ENCODE results near the gene YPEL3. TPM values are rescaled to one million over a fixed set of nuclear protein-coding genes. Genes with fewer than 3 reads are reported as not detected.
"Not testable (repeated sequence)": the region's sequence is repeated elsewhere in the genome, so short reads cannot be mapped to it uniquely, and the experiment has no call there.

YPEL3 gene
- total RNA-seq, 1 experiment from 2014 or later: 8.8 TPM

DNA sequence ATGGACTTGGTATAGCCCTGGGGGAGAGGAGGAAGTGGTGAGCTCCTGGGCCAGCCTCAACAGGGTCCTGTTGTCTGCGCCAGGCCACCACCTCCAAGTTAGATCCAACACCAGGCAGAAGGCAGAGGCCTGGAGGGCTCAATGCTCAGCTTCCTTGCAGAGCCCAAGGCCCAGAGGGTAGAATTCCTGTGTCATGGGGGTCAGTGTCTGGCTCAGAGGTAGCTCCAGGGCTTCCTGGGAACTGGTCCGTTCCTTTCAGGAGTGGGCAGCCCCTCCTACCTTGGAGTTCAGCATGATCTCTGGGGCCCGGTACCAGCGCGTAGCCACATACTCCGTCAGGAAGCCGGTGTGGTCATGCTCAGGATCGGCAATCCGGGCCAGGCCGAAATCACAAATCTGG lies 21.8 kb upstream of the YPEL3 start:
- no peak for DNase-seq (ENCODE audit: unreplicated experiment)
- no peaks in the 10 kb centered on the region for H3K9me3 Mint-ChIP-seq (ENCODE audit: unreplicated experiment)
- peaks cover 6% of the 10 kb centered on the region for H3K36me3 Mint-ChIP-seq (ENCODE audit: insufficient read depth, unreplicated experiment)
- H3K27me3 Mint-ChIP-seq (ENCODE audit: insufficient read depth, unreplicated experiment): no peaks in the 10 kb centered on the region
- H3K4me3 Mint-ChIP-seq (ENCODE audit: unreplicated experiment): no peak overlapping the region
- TF ChIP-seq, protein P1, sequence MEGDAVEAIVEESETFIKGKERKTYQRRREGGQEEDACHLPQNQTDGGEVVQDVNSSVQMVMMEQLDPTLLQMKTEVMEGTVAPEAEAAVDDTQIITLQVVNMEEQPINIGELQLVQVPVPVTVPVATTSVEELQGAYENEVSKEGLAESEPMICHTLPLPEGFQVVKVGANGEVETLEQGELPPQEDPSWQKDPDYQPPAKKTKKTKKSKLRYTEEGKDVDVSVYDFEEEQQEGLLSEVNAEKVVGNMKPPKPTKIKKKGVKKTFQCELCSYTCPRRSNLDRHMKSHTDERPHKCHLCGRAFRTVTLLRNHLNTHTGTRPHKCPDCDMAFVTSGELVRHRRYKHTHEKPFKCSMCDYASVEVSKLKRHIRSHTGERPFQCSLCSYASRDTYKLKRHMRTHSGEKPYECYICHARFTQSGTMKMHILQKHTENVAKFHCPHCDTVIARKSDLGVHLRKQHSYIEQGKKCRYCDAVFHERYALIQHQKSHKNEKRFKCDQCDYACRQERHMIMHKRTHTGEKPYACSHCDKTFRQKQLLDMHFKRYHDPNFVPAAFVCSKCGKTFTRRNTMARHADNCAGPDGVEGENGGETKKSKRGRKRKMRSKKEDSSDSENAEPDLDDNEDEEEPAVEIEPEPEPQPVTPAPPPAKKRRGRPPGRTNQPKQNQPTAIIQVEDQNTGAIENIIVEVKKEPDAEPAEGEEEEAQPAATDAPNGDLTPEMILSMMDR (IDR thresholded peaks at IDR 0.05; ENCODE audit: unreplicated experiment): no peak
- CTCF ChIA-PET: interaction anchor here (0.6 to 0.7 kb wide), 2 partner anchors 61 to 292 kb away, joined by 3 to 5 read pairs; no protein-coding TSS in a partner anchor
- POLR2A ChIA-PET: interaction anchor here (0.6 kb wide), 1 partner anchor 52 kb away, joined by 3 read pairs; the partner anchor contains the start of gene ALDOA
- no TSS peak for BruUV-seq (replicated peaks)
- intact Hi-C loops (cut with micrococcal nuclease): no loop called here
- H3K27ac Mint-ChIP-seq (ENCODE audit: low read depth, unreplicated experiment): no peak overlapping the region
- H3K4me1 Mint-ChIP-seq (ENCODE audit: insufficient read depth, unreplicated experiment): peaks cover 6% of the 10 kb centered on the region

DNA sequence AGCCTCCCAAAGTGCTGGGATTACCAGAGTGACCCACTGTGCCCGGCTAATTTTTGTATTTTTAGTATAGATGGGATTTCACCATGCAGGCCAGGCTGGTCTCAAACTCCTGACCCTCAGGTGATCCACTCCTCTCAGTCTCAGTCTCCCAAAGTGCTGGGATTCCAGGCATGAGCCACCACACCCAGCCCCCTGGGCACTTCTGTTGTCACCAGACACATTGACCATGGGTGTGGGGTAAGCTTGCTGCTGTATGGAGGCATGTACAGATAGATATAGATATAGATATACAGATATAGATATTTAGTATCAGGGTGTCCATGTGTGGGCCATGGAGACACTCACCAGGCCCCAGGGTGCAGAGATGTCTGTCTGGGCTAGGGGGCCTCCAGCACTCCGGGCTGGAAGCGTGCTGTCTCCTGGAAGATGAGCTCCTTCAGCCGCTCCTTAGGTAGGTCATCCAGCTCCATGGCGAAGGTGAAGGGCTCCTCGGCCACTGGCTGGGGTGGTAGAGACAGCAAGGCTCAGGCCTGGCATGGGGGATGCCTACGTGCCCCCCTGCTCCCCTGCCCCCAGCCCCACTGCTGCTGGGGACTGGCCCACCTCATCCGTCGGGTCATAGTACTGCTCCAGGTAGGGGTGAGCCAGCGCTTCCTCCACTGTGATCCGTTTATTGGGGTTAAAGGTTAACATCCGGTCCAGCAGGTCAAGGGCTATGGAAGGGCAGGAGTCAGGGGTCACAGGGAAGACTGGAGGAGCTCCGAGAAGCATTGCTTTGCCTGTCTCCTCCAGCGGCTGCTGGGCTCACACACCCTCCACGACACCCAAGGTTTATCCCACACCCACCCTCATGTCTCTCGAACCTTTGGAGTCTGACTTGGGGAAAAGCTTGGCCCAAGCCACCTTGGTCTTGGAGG lies 20.5 kb upstream of the YPEL3 start:
- no peak for DNase-seq (ENCODE audit: unreplicated experiment)
- no peaks in the 10 kb centered on the region for H3K27me3 Mint-ChIP-seq (ENCODE audit: insufficient read depth, unreplicated experiment)
- intact Hi-C loops (cut with micrococcal nuclease): no loop called here
- no TSS peak for BruUV-seq (replicated peaks)
- ChIA-PET CTCF (interaction anchor here (0.5 to 0.6 kb wide), 2 partner anchors 62 to 1933 kb away, joined by 3 read pairs; no protein-coding TSS in a partner anchor), POLR2A (interaction anchor here (0.7 kb wide), 1 partner anchor 21 kb away, joined by 3 read pairs; the partner anchor contains the start of gene YPEL3)
- TF ChIP-seq, protein P1 (IDR thresholded peaks at IDR 0.05; ENCODE audit: unreplicated experiment): no peak
- peaks cover 7% of the 10 kb centered on the region for H3K4me1 Mint-ChIP-seq (ENCODE audit: insufficient read depth, unreplicated experiment)
- H3K27ac Mint-ChIP-seq (ENCODE audit: low read depth, unreplicated experiment): no peak overlapping the region
- H3K36me3 Mint-ChIP-seq (ENCODE audit: insufficient read depth, unreplicated experiment): peaks cover 6% of the 10 kb centered on the region
- H3K9me3 Mint-ChIP-seq (ENCODE audit: unreplicated experiment): no peaks in the 10 kb centered on the region
- no peak overlapping the region for H3K4me3 Mint-ChIP-seq (ENCODE audit: unreplicated experiment)

DNA sequence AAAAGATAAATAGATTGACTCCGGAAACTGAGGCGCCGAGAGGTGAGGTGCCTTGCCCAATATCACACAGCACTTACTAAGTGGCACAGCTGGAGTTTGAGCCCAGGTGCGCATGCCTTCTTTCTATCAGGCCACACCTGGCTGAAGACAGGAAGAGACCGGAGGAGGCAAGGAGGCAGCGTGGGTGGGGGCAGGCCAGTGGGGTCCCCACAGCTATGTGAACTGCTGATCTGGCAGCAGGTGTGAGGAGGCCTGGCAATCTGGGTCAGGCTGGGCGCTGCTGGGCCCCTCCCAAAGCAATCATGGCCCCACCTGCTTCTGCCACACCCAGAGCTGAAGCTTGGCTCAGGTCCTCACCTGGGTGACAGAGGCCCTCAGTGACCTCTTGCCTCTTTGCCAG lies 19.2 kb upstream of the YPEL3 start:
- TF ChIP-seq, protein P1 (IDR thresholded peaks at IDR 0.05; ENCODE audit: unreplicated experiment): no peak
- no peak overlapping the region for H3K27ac Mint-ChIP-seq (ENCODE audit: low read depth, unreplicated experiment)
- intact Hi-C loops (cut with micrococcal nuclease): no loop called here
- peaks cover 6% of the 10 kb centered on the region for H3K36me3 Mint-ChIP-seq (ENCODE audit: insufficient read depth, unreplicated experiment)
- no TSS peak for BruUV-seq (replicated peaks)
- DNase-seq (ENCODE audit: unreplicated experiment): peak; percentile 46
- no peaks in the 10 kb centered on the region for H3K27me3 Mint-ChIP-seq (ENCODE audit: insufficient read depth, unreplicated experiment)
- no peaks in the 10 kb centered on the region for H3K9me3 Mint-ChIP-seq (ENCODE audit: unreplicated experiment)
- H3K4me3 Mint-ChIP-seq (ENCODE audit: unreplicated experiment): no peak overlapping the region
- H3K4me1 Mint-ChIP-seq (ENCODE audit: insufficient read depth, unreplicated experiment): peaks cover 7% of the 10 kb centered on the region
- POLR2A ChIA-PET: interaction anchor here (0.6 to 2.0 kb wide), 2 partner anchors 9 kb away, joined by 4 to 6 read pairs; no protein-coding TSS in a partner anchor
- CTCF ChIA-PET: interaction anchor here (0.6 kb wide), 1 partner anchor 19 kb away, joined by 3 read pairs; no protein-coding TSS in a partner anchor

DNA sequence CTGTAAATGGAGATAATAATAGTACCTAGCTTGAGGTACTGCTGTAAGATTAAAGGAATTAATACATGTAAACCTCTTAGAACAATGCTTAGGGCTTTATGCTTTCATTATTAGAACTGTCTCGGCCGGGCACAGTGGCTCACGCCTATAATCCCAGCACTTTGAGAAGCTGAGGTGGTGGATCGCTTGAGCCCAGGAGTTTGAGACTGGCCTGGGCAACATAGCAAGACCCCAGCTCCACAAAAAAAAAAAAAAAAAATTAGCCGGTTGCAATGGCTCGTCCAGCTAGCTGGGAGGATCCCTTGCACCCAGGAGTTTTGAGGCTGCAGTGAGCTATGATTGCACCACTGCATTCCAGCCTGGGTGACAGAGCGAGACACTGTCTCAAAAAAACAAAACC lies 18.8 kb upstream of the YPEL3 start:
- H3K36me3 Mint-ChIP-seq (ENCODE audit: insufficient read depth, unreplicated experiment); H3K4me1 Mint-ChIP-seq (ENCODE audit: insufficient read depth, unreplicated experiment); DNase-seq (ENCODE audit: unreplicated experiment); CTCF ChIA-PET; intact Hi-C loops (cut with micrococcal nuclease); H3K4me3 Mint-ChIP-seq (ENCODE audit: unreplicated experiment); H3K27ac Mint-ChIP-seq (ENCODE audit: low read depth, unreplicated experiment); H3K9me3 Mint-ChIP-seq (ENCODE audit: unreplicated experiment); H3K27me3 Mint-ChIP-seq (ENCODE audit: insufficient read depth, unreplicated experiment); BruUV-seq (replicated peaks): not testable (repeated sequence)
- POLR2A ChIA-PET: interaction anchor here (0.6 to 2.0 kb wide), 2 partner anchors 8 to 9 kb away, joined by 4 to 6 read pairs; no protein-coding TSS in a partner anchor

Measured in MCF 10A (cell line).